Calu3 (cell line): ENCODE measurements around the gene SRRM4. TPM values are rescaled to one million over a fixed set of nuclear protein-coding genes. Genes with fewer than 3 reads are reported as not detected.

Experiments used
- BruUV-seq: library from RNA; stranded (reverse); fragments of 400-500 nt; replicated peaks from 2 replicates; lab custom pipeline; 2021; lab: Mats Ljungman, UMichigan
- CTCF ChIA-PET: fragments of 300-600 bp; sonication (Branson Sonifier 250); formaldehyde crosslinking; loops from one replicate; lab custom pipeline; 2022; ENCODE audit warnings: antibody characterized with exemption; lab: Charles Lee
- DNase-seq: peaks from one replicate; pipeline ENCODE4 v3.0.0; 2022
- H3K27ac Mint-ChIP-seq: one replicate; pipeline ENCODE4 v1.8.0; 2022; ENCODE audit warnings: mixed read lengths; ENCODE audit not compliant: unreplicated experiment
- H3K27me3 Mint-ChIP-seq: one replicate; pipeline ENCODE4 v1.8.0; 2022; ENCODE audit warnings: mixed read lengths; ENCODE audit not compliant: unreplicated experiment
- H3K36me3 Mint-ChIP-seq: one replicate; pipeline ENCODE4 v1.8.0; 2022; ENCODE audit warnings: mild to moderate bottlenecking, moderate library complexity, mixed read lengths; ENCODE audit not compliant: insufficient read depth, unreplicated experiment
- H3K4me1 Mint-ChIP-seq: one replicate; pipeline ENCODE4 v1.8.0; 2022; ENCODE audit warnings: mild to moderate bottlenecking, low read depth, mixed read lengths; ENCODE audit not compliant: unreplicated experiment
- H3K4me3 Mint-ChIP-seq: one replicate; pipeline ENCODE4 v1.8.0; 2022; ENCODE audit warnings: mild to moderate bottlenecking, low read depth, moderate library complexity, mixed read lengths; ENCODE audit not compliant: unreplicated experiment
- H3K9me3 Mint-ChIP-seq: one replicate; pipeline ENCODE4 v1.8.0; 2022; ENCODE audit warnings: low read depth, mixed read lengths; ENCODE audit not compliant: unreplicated experiment
- CTCF ChIP-seq: fragments of 200-600 bp; IDR thresholded peaks from one replicate; pipeline ENCODE4 v1.8.0; 2022; ENCODE audit warnings: antibody characterized with exemption; ENCODE audit not compliant: unreplicated experiment
- intact Hi-C: fragments of 100-400 bp; cut with micrococcal nuclease; formaldehyde crosslinking; loops from one replicate; pipeline ENCODE4 v1.10.0; 2022; ENCODE audit not compliant: unreplicated experiment
- total RNA-seq: library from RNA; stranded (reverse); gene quantifications from 2 replicates; pipeline ENCODE4 v1.2.3, GENCODE V29; 2022

The SRRM4 gene
- total RNA-seq, 1 experiment from 2014 or later, result not detected

GRCh38 chr12:119151445-119152026, 170.2 kb downstream of the SRRM4 start:
- Mint-ChIP-seq H3K36me3 (no peaks in the 10 kb centered on the region), H3K27ac (no peak overlapping the region), H3K4me3 (no peak overlapping the region), H3K27me3 (peaks cover 62% of the 10 kb centered on the region), H3K4me1 (no peaks in the 10 kb centered on the region), H3K9me3 (no peaks in the 10 kb centered on the region)
- intact Hi-C loops, result no loop called here
- BruUV-seq, result no TSS peak
- no peak for DNase-seq
- TF ChIP-seq CTCF, result no peak
- CTCF ChIA-PET, result no interaction called here

GRCh38 chr12:119153477-119154434, 172.4 kb downstream of the SRRM4 start:
- Mint-ChIP-seq H3K27me3 (peaks cover 62% of the 10 kb centered on the region), H3K36me3 (no peaks in the 10 kb centered on the region), H3K9me3 (no peaks in the 10 kb centered on the region), H3K27ac (no peak overlapping the region), H3K4me1 (no peaks in the 10 kb centered on the region), H3K4me3 (no peak overlapping the region)
- no peak for TF ChIP-seq CTCF
- BruUV-seq, result no TSS peak
- DNase-seq, result no peak
- intact Hi-C loops, result no loop called here
- CTCF ChIA-PET, result no interaction called here

- CTCF ChIA-PET, result no interaction called here
- no peak overlapping the region for H3K27ac Mint-ChIP-seq
- peaks cover 62% of the 10 kb centered on the region for H3K27me3 Mint-ChIP-seq
- TF ChIP-seq CTCF, result no peak
- no peak for DNase-seq
- no peaks in the 10 kb centered on the region for H3K36me3 Mint-ChIP-seq
- no TSS peak for BruUV-seq
- no peaks in the 10 kb centered on the region for H3K4me1 Mint-ChIP-seq
- intact Hi-C loops, result no loop called here
- H3K4me3 Mint-ChIP-seq, result no peak overlapping the region
- H3K9me3 Mint-ChIP-seq, result no peaks in the 10 kb centered on the region
Measured at GRCh38 chr12:119154435-119154818, 173.1 kb downstream of the SRRM4 start.

GRCh38 chr12:119156401-119157044, 175.2 kb downstream of the SRRM4 start:
- intact Hi-C loops, result no loop called here
- Mint-ChIP-seq H3K27ac (no peak overlapping the region), H3K4me3 (no peak overlapping the region), H3K4me1 (no peaks in the 10 kb centered on the region), H3K9me3 (no peaks in the 10 kb centered on the region), H3K36me3 (no peaks in the 10 kb centered on the region), H3K27me3 (peaks cover 69% of the 10 kb centered on the region)
- BruUV-seq, result no TSS peak
- no peak for DNase-seq
- TF ChIP-seq CTCF, result no peak
- CTCF ChIA-PET, result no interaction called here
